ENCODE data around the gene LGR4. TPM values are rescaled to one million over a fixed set of nuclear protein-coding genes. Genes with fewer than 3 reads are reported as not detected.

LGR4 gene
- total and polyA plus RNA-seq, 2 donors from 2014 or later, result 22.7 to 109 TPM

- DNase-seq (peak in 1 of 5 donors; percentile 64), FAIRE-seq (no peak)
- intact Hi-C loops (cut with DNase I), result no loop called here
- H3K9ac ChIP-seq (ENCODE audit: low read length in 3 of 3), result peak overlapping the region; percentile 5 to 88 (median 84)
- no peaks in the 10 kb centered on the region for H3K36me3 ChIP-seq (ENCODE audit: control insufficient read depth in 2 of 3, insufficient read depth in 3 of 3, low read length in 3 of 3)
- H3K27ac ChIP-seq (ENCODE audit: low read depth in 2 of 2, low read length in 2 of 2), result peak overlapping the region; percentile 82 to 84
- H3K4me3 ChIP-seq (ENCODE audit: low read length in 3 of 3), result peak overlapping the region; percentile 55 to 79 (median 69)
- H3K27me3 ChIP-seq (ENCODE audit: control insufficient read depth, insufficient read depth, low read length), result no peaks in the 10 kb centered on the region
- H3K4me1 ChIP-seq (ENCODE audit: control insufficient read depth in 2 of 3, insufficient read depth in 2 of 3, low read depth in 1 of 3, low read length in 3 of 3), result peaks cover 0 to 7% (median 4%) of the 10 kb centered on the region in 3 donors
- H3K9me3 ChIP-seq (ENCODE audit: control insufficient read depth in 2 of 3, insufficient read depth in 1 of 3, low read length in 3 of 3), result no peaks in the 10 kb centered on the region
- no peak for TF ChIP-seq CTCF (IDR thresholded peaks at IDR 0.05; ENCODE audit: borderline replicate concordance, extremely low read depth, insufficient read depth)
Observed at GRCh38 chr11:27470826-27471588, 1.6 kb downstream of the LGR4 start.

- DNase-seq, result no peak
- intact Hi-C loops (cut with DNase I), result no loop called here
- Histone ChIP-seq H3K9ac (ENCODE audit: low read length in 3 of 3) (peak overlapping the region; percentile 5 to 84 (median 27)), H3K27ac (ENCODE audit: low read depth in 2 of 2, low read length in 2 of 2) (peak overlapping the region; percentile 82 to 84), H3K9me3 (ENCODE audit: control insufficient read depth in 2 of 3, insufficient read depth in 1 of 3, low read length in 3 of 3) (no peaks in the 10 kb centered on the region), H3K4me3 (ENCODE audit: low read length in 3 of 3) (peak overlapping the region; percentile 55 to 79 (median 69)), H3K4me1 (ENCODE audit: control insufficient read depth in 2 of 3, insufficient read depth in 2 of 3, low read depth in 1 of 3, low read length in 3 of 3) (peaks cover 4 to 8% (median 7%) of the 10 kb centered on the region in 3 donors), H3K27me3 (ENCODE audit: control insufficient read depth, insufficient read depth, low read length) (no peaks in the 10 kb centered on the region), H3K36me3 (ENCODE audit: control insufficient read depth in 2 of 3, insufficient read depth in 3 of 3, low read length in 3 of 3) (no peaks in the 10 kb centered on the region)
- no peak for FAIRE-seq
- TF ChIP-seq CTCF (IDR thresholded peaks at IDR 0.05; ENCODE audit: borderline replicate concordance, extremely low read depth, insufficient read depth), result no peak
Observed at GRCh38 chr11:27470166-27470565, 2.4 kb downstream of the LGR4 start.

DNA sequence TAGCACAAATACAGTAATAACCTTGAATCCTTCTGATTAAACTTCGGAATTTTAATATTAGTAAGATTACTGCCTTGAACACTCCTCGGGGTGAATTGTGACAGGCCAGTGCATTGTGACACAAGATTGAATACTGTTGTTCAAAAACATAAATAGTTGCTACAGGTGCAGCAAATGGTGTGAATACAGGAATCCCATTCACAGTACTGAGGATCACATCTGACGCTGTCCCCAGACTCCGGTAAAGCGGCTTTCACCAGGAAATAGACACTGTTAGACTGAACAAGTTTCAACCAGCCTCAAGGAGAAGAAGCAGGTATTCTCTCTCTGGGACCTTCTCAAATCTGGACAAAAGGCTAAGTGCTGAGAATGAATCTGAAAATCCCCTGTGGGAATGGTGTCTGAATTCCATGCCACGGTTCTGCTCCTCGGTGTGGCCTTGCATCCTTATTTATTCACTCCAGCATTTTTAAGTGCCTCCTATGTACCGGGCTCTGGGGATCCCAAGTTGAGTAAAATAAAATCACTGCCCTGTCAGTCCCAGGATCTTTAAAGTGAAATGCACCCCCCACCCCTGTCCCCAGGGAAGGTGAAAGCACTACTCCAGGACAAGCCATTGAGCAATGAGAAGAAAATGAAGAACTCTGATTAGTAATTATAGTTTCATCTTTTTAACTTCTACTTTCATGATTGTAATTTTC, 3.4 kb downstream of the LGR4 start:
- intact Hi-C loops (cut with DNase I), result no loop called here
- Histone ChIP-seq H3K9me3 (ENCODE audit: control insufficient read depth in 2 of 3, insufficient read depth in 1 of 3, low read length in 3 of 3) (no peaks in the 10 kb centered on the region), H3K4me1 (ENCODE audit: control insufficient read depth in 2 of 3, insufficient read depth in 2 of 3, low read depth in 1 of 3, low read length in 3 of 3) (peaks cover 8 to 12% (median 9%) of the 10 kb centered on the region in 3 donors), H3K36me3 (ENCODE audit: control insufficient read depth in 2 of 3, insufficient read depth in 3 of 3, low read length in 3 of 3) (no peaks in the 10 kb centered on the region), H3K27me3 (ENCODE audit: control insufficient read depth, insufficient read depth, low read length) (no peaks in the 10 kb centered on the region), H3K27ac (ENCODE audit: low read depth in 2 of 2, low read length in 2 of 2) (peak overlapping the region; percentile 82 to 84), H3K4me3 (ENCODE audit: low read length in 3 of 3) (peak overlapping the region; percentile 55 to 79 (median 69)), H3K9ac (ENCODE audit: low read length in 3 of 3) (peak overlapping the region; percentile 7 to 84 (median 59))
- FAIRE-seq, result no peak
- TF ChIP-seq CTCF (IDR thresholded peaks at IDR 0.05; ENCODE audit: borderline replicate concordance, extremely low read depth, insufficient read depth), result no peak
- DNase-seq, result peak in 1 of 5 donors; percentile 29

Data from kidney (tissue), 14 donors.